ENCODE results near the gene KYAT1.

- TF ChIP-seq CTCF (IDR thresholded peaks at IDR 0.05; ENCODE audit: low read length) (no peak), EZH2 (IDR thresholded peaks at IDR 0.05; ENCODE audit: borderline replicate concordance, low read length) (no peak)
Observed at GRCh38 chr9:128786681-128787601, 94.8 kb downstream of the KYAT1 start, which contains the start of gene TBC1D13.
